DOHH2 (cell line): ENCODE measurements around the gene AQP1.

Experiments used
- H3F3A ChIP-seq: fragments of 200-600 bp; sonication (generic), shearing (Covaris generic); 2 replicates; pipeline ENCODE4 v1.6.0; 2016; ENCODE audit warnings: antibody characterized with exemption, mild to moderate bottlenecking; ENCODE audit not compliant: control insufficient read depth, insufficient read depth
- H3K27ac ChIP-seq: fragments of 200-600 bp; sonication (generic); 2 replicates; pipeline ENCODE4 v1.5.1; 2014; ENCODE audit warnings: low read depth, mild to moderate bottlenecking, low read length, moderate library complexity
- H3K27me3 ChIP-seq: fragments of 200-600 bp; sonication (generic); 2 replicates; pipeline ENCODE4 v1.6.1; 2014; ENCODE audit warnings: mild to moderate bottlenecking, low read length, mixed read lengths; ENCODE audit not compliant: control insufficient read depth
- H3K36me3 ChIP-seq: fragments of 200-600 bp; sonication (generic); 2 replicates; pipeline ENCODE4 v1.6.1; 2014; ENCODE audit warnings: mild to moderate bottlenecking, low read length, moderate library complexity, mixed read lengths; ENCODE audit not compliant: control insufficient read depth
- H3K4me1 ChIP-seq: fragments of 200-600 bp; sonication (generic); 2 replicates; pipeline ENCODE4 v1.6.1; 2014; ENCODE audit warnings: mild to moderate bottlenecking, low read length, mixed read lengths; ENCODE audit not compliant: control insufficient read depth
- H3K4me2 ChIP-seq: fragments of 200-600 bp; sonication (generic); 2 replicates; pipeline ENCODE4 v1.6.0; 2014; ENCODE audit warnings: mild to moderate bottlenecking, low read length, moderate library complexity
- H3K4me3 ChIP-seq: fragments of 200-600 bp; sonication (generic); 2 replicates; pipeline ENCODE4 v1.5.1; 2014; ENCODE audit warnings: mild to moderate bottlenecking, low read length, mixed read lengths
- H3K79me2 ChIP-seq: fragments of 200-600 bp; sonication (generic); 2 replicates; pipeline ENCODE4 v1.6.1; 2014; ENCODE audit warnings: mild to moderate bottlenecking, low read length, mixed read lengths; ENCODE audit not compliant: control insufficient read depth
- H3K9me2 ChIP-seq: fragments of 200-600 bp; sonication (generic); replicated peaks from 2 replicates; pipeline ENCODE4 v1.6.1; 2014; ENCODE audit warnings: mild to moderate bottlenecking, low read length, mixed read lengths; ENCODE audit not compliant: control insufficient read depth
- H3K9me3 ChIP-seq: fragments of 200-600 bp; sonication (generic); 2 replicates; pipeline ENCODE4 v1.6.1; 2014; ENCODE audit warnings: antibody characterized with exemption, low read length, mixed read lengths; ENCODE audit not compliant: control insufficient read depth, insufficient read depth
- H4K20me1 ChIP-seq: fragments of 200-600 bp; sonication (generic); 2 replicates; pipeline ENCODE4 v1.6.0; 2014; ENCODE audit warnings: low read depth, mild to moderate bottlenecking, antibody characterized with exemption, low read length, moderate library complexity; ENCODE audit not compliant: control insufficient read depth, insufficient read depth
- CTCF ChIP-seq: fragments of 200-600 bp; sonication (generic); IDR thresholded peaks from one replicate; pipeline ENCODE4 v1.5.1; 2014; ENCODE audit warnings: antibody characterized with exemption, mild to moderate bottlenecking, low read depth, low read length; ENCODE audit not compliant: poor library complexity, severe bottlenecking
- EZH2phosphoT487 ChIP-seq: fragments of 200-600 bp; sonication (generic); IDR thresholded peaks from 2 replicates; pipeline ENCODE4 v1.6.1; 2017; ENCODE audit warnings: borderline replicate concordance, mild to moderate bottlenecking, antibody characterized with exemption, low read length, moderate library complexity, mixed read lengths

Gene AQP1

GRCh38 chr7:30916767-30917166 is 5.1 kb downstream of the AQP1 start:
- Histone ChIP-seq H3F3A (no peaks in the 10 kb centered on the region), H3K36me3 (no peaks in the 10 kb centered on the region), H3K4me1 (no peaks in the 10 kb centered on the region), H3K9me3 (no peaks in the 10 kb centered on the region), H3K4me2 (no peak overlapping the region), H3K79me2 (no peaks in the 10 kb centered on the region), H3K27me3 (no peaks in the 10 kb centered on the region), H3K4me3 (no peak overlapping the region), H3K9me2 (no peaks in the 10 kb centered on the region), H4K20me1 (no peaks in the 10 kb centered on the region), H3K27ac (no peak overlapping the region)
- no peak for TF ChIP-seq EZH2phosphoT487
- TF ChIP-seq CTCF, result no peak

- Histone ChIP-seq H3K79me2 (no peaks in the 10 kb centered on the region), H3K9me3 (no peaks in the 10 kb centered on the region), H3K36me3 (no peaks in the 10 kb centered on the region), H3K27me3 (no peaks in the 10 kb centered on the region), H3K9me2 (no peaks in the 10 kb centered on the region), H3K4me3 (no peak overlapping the region), H3K4me2 (no peak overlapping the region), H3K4me1 (no peaks in the 10 kb centered on the region), H3K27ac (no peak overlapping the region), H4K20me1 (no peaks in the 10 kb centered on the region), H3F3A (no peaks in the 10 kb centered on the region)
- TF ChIP-seq CTCF (no peak), EZH2phosphoT487 (no peak)
Observed at GRCh38 chr7:30917216-30917893, 5.7 kb downstream of the AQP1 start.

DNA sequence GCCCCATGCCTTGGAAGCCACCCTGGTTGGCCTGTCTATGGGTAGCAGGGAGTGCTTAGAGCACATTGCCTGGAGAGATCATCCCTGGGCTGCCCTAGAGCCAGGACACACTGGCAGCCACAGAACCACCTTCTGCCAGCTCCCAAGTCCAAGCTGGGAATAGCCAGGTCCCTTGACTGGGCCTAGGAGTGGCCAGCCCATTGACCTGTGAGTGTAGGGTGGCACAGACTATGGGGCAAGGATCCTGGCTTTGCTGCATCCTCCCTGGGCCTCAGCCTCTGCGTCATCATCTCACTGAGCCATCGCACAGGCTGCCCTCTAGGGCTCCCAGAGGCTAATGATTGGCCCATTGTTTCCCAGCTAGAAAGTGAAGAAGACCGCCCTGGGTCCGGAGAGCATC is 7.0 kb downstream of the AQP1 start:
- Histone ChIP-seq H4K20me1 (no peaks in the 10 kb centered on the region), H3K9me2 (no peaks in the 10 kb centered on the region), H3K27me3 (no peaks in the 10 kb centered on the region), H3K4me2 (no peak overlapping the region), H3F3A (no peaks in the 10 kb centered on the region), H3K9me3 (no peaks in the 10 kb centered on the region), H3K36me3 (no peaks in the 10 kb centered on the region), H3K79me2 (no peaks in the 10 kb centered on the region), H3K4me3 (no peak overlapping the region), H3K27ac (no peak overlapping the region), H3K4me1 (no peaks in the 10 kb centered on the region)
- TF ChIP-seq EZH2phosphoT487, result no peak

- Histone ChIP-seq H3K9me2 (no peaks in the 10 kb centered on the region), H3K4me3 (no peak overlapping the region), H4K20me1 (no peaks in the 10 kb centered on the region), H3K36me3 (no peaks in the 10 kb centered on the region), H3F3A (no peaks in the 10 kb centered on the region), H3K27me3 (no peaks in the 10 kb centered on the region), H3K27ac (no peak overlapping the region), H3K4me1 (no peaks in the 10 kb centered on the region), H3K79me2 (no peaks in the 10 kb centered on the region), H3K4me2 (no peak overlapping the region), H3K9me3 (no peaks in the 10 kb centered on the region)
- no peak for TF ChIP-seq CTCF
- no peak for TF ChIP-seq EZH2phosphoT487
Observed at GRCh38 chr7:30920021-30920583, 8.4 kb downstream of the AQP1 start.
